Right renal cortex interstitium (tissue), 3 donors: Measurements from ENCODE around the gene MAP4K2. TPM values are rescaled to one million over a fixed set of nuclear protein-coding genes. Genes with fewer than 3 reads are reported as not detected.

Experiments used
- DNase-seq, 3 donors: peaks; one replicate each; pipeline ENCODE4 v3.0.0-alpha.2; 2013; ENCODE audit warnings: low read depth in 3 of 3, low spot score in 2 of 3
- polyA plus RNA-seq, 3 donors: library from polyadenylated mRNA; unstranded; fragments of 120-200 nt; gene quantifications; one replicate each; pipeline ENCODE4 v1.2.1, GENCODE V29; 2013; ENCODE audit not compliant: insufficient read length in 3 of 3

The MAP4K2 gene
- polyA plus RNA-seq, 3 donors: 17.0 to 18.5 (median 18.5) TPM

DNA sequence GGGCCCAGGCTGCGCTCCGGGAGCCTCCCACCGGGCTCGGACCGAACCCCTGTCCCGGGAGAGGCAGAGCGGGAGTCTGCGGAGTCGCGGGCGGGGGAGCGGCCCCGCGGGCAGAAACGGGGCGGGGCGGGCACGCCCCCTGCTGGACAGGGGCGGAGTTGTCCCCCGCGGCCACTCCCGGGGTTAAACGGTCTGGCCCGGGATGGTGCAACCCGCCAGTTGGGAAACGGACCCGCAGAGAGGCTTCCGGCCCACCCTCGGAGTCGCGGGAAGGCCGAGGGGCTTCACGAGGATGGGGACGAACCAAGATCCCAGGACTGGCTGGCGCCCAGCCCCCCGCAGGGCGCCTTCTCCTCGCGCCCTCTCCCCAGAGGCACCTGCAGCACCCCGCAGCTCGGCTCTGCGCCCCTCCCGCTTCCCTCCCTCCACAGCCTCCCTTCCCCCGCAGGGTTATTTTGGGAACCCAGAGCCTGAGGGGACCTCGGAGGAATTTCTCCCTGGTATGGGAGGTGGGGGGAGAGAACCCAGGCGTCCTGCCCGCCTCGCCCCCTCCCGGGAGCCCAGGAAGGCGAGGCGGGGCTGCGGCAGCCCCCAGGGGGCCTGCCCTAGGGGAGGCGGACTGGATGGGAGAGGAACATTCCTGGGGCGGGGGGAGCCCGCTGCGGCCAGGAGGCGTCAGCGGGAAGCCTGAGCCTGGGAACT is 60.0 kb downstream of the MAP4K2 start:
- DNase-seq: no peak

DNA sequence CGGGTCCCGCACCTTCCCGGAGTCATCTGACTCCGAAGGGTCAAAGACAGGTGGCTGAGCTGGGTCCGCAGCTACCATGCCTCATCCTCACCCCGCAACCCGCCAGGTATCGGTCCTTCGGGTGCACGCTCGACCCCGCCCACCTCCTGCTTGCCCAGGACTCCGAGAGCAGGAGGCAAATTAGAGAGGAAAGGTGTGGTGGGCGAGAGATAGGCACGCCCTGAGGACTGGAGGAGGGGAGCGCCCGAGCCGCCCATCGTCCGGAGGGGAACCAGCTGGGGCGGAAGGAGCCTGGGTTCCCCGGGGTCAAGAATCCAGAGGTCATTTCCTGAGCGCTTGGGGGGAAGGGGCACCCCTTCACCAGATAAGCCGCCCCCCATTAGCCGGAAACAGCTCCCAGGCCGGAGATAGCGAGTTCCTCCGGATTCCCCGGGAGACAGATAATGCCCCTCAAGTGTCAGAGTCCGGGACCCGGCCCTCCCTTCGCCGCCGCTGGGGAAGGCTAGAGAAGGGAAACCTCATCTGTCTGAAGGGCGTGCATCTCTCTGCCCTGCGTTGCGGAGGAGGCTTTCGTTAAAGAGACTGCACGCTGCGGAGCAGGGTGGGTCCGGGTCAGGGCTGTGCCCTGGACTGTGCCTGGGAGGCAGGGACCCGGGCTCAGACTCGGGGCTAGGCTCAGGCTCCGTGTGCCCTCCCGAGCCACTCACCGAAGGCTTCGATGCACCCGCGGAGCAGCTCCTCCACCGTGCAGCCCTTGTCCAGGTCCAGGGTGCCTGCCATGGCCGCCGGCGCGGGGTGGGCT is 60.7 kb downstream of the MAP4K2 start:
- DNase-seq: no peak

DNA sequence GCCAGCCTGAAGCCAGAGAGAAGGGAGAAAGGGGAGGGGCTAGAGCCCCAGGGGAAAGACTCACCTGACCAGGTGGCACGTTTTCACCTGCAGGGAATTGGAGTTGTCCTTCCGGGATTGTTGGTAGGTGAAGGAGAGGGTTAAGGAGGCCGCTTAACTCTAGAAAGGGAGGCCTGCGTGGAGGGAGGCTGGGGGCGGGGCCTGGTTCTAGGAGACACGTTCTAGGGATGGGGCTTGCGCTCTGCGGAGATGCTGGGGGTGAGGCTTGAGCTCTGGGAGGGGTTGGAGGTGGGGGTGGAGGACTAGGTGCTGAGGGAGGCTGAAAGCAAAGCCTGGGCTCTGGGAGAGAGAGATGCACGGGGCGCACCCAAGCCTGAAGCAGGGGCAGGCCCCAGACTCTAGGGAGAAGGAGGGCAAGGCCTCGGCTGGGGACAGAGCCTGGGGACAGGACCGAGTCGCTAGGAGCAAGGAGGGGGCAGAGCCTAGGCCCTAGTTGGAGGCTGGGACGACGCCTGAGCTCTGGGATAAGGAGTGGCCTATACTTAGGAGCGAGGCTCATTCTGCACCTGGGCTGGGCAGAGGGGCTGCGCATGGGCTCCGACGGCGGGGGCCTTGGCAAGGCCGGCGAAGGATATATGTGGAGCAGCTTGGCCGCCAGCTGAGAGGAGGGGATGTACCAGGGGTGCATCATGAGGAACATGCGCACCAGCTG is 61.5 kb downstream of the MAP4K2 start:
- DNase-seq: no peak

DNA sequence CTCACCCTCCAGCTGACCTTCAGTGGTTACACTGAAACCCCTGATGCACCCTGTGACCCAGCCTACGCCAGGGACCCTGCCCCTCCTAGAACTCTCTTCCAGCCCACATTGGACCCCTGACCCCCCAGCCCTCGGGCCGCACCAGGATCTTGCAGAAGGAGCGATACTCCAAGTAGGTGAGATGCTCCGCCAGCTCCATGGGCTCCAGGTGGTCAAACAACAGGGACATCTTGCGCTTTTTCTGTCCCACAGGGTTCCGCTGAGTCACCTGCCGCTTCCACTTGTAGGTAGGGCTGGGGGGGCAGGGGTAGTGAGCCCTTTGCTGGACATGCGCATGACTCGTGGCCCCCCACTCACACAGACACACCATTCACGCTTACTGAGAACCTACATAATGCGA is 63.1 kb downstream of the MAP4K2 start:
- no peak for DNase-seq

DNA sequence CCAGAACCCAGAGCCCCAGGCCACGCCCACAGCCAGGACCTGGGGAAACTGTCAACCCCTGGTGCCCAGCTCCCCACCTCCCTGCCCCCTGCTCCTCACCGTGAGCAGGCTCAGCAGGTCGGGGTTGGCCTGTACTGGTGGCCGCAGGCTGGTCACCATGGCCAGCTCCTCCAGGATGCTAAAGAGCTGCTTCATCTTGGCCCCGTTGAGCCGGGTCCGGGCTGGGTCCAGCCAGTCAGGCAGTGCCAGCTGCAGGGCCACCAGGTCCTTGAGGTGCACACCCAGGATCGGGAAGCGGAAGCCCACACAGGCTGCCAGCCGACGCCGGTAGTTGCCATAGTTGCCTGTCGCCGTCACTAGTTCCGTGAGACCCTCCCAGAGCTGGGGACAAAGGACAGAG is 66.4 kb downstream of the MAP4K2 start:
- no peak for DNase-seq

DNA sequence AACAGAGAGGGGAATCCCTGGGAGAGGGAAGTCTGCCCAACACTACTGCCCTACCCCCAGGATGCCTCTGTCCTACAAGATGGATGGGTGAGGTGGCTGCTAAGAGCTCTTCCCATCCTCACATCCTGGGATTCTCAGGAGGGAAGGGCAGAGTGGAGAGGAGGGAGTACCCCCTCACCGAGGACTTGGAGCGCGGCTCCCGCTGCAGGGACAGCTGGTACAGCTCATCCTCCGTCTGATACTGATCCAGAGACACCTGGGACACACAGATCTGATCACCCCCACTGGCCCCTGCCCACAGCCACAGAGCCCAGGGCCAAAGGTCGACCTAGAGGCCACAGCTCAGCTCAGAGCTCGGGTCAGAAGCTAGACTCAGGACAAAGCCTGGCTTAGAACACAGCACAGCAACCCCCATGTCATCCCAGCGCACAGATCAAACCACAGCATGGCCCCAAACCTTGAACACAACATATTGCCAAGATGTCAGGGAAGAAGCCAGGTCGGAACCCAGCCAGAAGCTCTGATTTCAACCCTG is 67.2 kb downstream of the MAP4K2 start:
- no peak for DNase-seq

Other genes with a start within 250 kb of the MAP4K2 start
- 10 to 100 TPM; 16.1 to 26.0 (median 25.2) TPM for gene SLC22A11, start 247.3 kb downstream of the MAP4K2 start, polyA plus RNA-seq
- gene SLC22A12, start 212.0 kb downstream of the MAP4K2 start, polyA plus RNA-seq: 1 to 10 TPM; 3.4 to 4.0 (median 3.6) TPM
- gene NRXN2, start 80.0 kb downstream of the MAP4K2 start, polyA plus RNA-seq: 10 to 100 TPM; 11.7 to 12.1 (median 12.0) TPM
- 1 to 10 TPM; 3.1 to 4.2 (median 3.8) TPM for gene RASGRP2, start 59.1 kb downstream of the MAP4K2 start, polyA plus RNA-seq
- 1 to 10 TPM; 1.1 to 2.6 (median 2.4) TPM for gene PYGM, start 43.2 kb downstream of the MAP4K2 start, polyA plus RNA-seq
- 100 to 1,000 TPM; 308 to 338 (median 314) TPM for gene SF1, start 24.7 kb downstream of the MAP4K2 start, polyA plus RNA-seq
- gene MEN1, start 7.3 kb upstream of the MAP4K2 start, polyA plus RNA-seq: 10 to 100 TPM; 30.0 to 33.6 (median 30.7) TPM
- gene CDC42BPG, start 41.4 kb upstream of the MAP4K2 start, polyA plus RNA-seq: 1 to 10 TPM; 4.3 to 5.1 (median 4.3) TPM
- 10 to 100 TPM; 44.6 to 63.5 (median 49.4) TPM for gene EHD1, start 75.4 kb upstream of the MAP4K2 start, polyA plus RNA-seq
- 10 to 100 TPM; 12.8 to 14.0 (median 13.2) TPM for gene ATG2A, start 114.0 kb upstream of the MAP4K2 start, polyA plus RNA-seq
- gene PPP2R5B, start 121.5 kb upstream of the MAP4K2 start, polyA plus RNA-seq: 10 to 100 TPM; 14.3 to 16.3 (median 16.0) TPM
- gene GPHA2, start 132.7 kb upstream of the MAP4K2 start, polyA plus RNA-seq: 1 to 10 TPM; 1.5 to 1.7 (median 1.6) TPM
- 1 to 10 TPM in 1 of 3 donors, under 1 TPM in 2; 0.57 to 1.2 (median 0.67) TPM for gene MAJIN, start 168.9 kb upstream of the MAP4K2 start, polyA plus RNA-seq
- 1 to 10 TPM; 2.7 to 3.1 (median 3.0) TPM for gene BATF2, start 193.8 kb upstream of the MAP4K2 start, polyA plus RNA-seq
- gene ARL2, start 210.9 kb upstream of the MAP4K2 start, polyA plus RNA-seq: 10 to 100 TPM; 51.5 to 64.4 (median 54.5) TPM
- 10 to 100 TPM; 22.9 to 29.1 (median 26.9) TPM for gene SNX15, start 224.2 kb upstream of the MAP4K2 start, polyA plus RNA-seq
- 10 to 100 TPM in 2 of 3 donors, 1 to 10 TPM in 1; 9.9 to 12.8 (median 10.6) TPM for gene SAC3D1, start 238.0 kb upstream of the MAP4K2 start, polyA plus RNA-seq